Erythroblast (primary cell): ENCODE data around the gene DHRS1.

ENCODE experiments used
- DNase-seq, 2 experiments: peaks; one replicate each; lab custom pipeline; 2025; lab: John Stamatoyannopoulos, UW
- GATA1 ChIP-seq: IDR thresholded peaks from 2 replicates; pipeline ENCODE4 v1.6.1; 2011; ENCODE audit warnings: low read depth, mild to moderate bottlenecking, control low read depth, low read length, moderate library complexity
- POLR2A ChIP-seq: IDR thresholded peaks from 2 replicates; pipeline ENCODE4 v1.6.1; 2011; ENCODE audit warnings: mild to moderate bottlenecking, low read length

The DHRS1 gene

GRCh38 chr14:24299255-24300191, at the start of gene DHRS1, which contains the start of gene NOP9:
TSS of gene DHRS1 (minus strand) at chr14:24299780. CDS start at chr14:24299106, 674 bp downstream.
TSS of gene NOP9 (plus strand) at chr14:24299850. CDS start at chr14:24299955, 105 bp downstream.
- DNase-seq, result peak; percentile 95 to 98
- TF ChIP-seq GATA1 (no peak), POLR2A (peak; percentile 78)

DNA sequence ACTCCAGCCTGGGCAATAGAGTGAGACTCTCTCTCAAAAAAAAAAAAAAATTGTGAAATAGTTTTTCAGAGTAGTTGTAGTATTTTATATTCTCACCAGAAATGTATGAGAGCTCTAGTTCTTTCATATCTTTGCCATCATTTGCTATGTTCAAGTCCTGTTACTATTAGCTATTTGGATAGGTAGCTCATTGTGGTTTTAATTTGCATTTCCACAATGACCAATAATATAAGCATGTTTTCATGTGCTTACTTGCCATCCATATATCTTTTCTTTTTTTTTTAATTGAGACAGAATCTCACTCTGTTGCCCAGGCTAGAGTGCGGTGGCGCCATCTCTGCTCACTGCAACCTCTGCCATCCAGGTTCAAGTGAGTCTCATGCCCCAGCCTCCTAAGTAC, 48.6 kb upstream of the DHRS1 start:
- TF ChIP-seq GATA1 (no peak), POLR2A (no peak)
- DNase-seq, result no peak

DNA sequence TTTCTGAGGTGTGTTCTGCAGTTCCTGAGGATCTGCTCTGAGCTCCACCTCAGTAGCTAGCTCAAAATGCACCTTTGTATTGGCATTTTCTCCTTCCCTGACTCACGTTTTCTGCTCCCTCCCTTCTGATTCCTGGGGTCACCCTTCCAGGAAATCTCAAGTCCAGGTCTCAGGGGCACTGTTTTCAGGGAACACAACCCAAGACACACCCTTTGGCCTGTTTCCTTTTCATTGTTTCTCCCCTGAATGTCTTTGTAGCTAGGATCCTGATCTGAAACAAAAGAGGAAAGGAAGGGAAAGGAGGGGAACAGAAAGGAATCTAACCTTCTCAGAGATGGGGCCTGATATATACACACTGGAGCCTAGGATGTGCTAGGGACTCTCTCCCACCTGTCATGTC, 47.6 kb upstream of the DHRS1 start:
- no peak for DNase-seq
- TF ChIP-seq POLR2A (no peak), GATA1 (no peak)

DNA sequence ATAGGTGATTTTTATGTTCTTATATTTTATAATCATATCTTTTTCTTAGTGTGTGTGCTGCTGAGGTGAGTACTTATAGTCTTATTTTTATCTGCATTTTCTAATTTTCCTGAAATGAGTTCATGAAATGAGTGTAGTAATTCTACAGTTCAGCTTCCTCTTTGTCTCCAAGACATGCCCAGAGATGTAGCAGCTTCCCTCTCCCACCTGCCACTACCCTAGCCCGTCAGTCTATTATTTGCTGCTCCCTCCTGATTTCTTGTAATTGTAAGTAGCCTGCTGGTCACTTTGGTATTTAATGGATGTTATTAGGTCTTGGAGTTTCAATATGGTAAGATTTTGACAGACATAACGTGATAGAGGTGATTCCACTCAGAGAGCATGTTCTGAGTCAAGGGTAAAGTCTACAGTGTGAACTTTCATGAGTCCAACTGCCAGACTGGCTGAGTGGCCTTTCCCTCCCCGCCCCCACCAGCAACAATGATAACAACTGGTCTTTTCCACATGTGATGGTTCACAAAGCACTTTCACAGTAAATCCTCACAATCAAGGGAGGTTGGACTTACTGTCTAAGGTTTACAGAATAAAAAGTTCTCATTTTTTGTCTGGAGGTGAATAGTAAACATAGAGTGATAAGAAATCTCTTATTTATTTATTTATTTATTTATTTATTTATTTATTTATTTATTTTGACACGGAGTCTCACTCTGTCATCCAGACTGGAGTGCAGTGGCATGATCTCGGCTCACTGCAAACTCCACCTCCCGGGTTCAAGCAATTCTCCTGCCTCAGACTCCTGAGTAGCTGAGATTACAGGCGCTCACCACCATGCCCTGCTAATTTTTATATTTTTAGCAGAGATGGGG, 44.4 kb upstream of the DHRS1 start:
- no peak for TF ChIP-seq POLR2A
- no peak for TF ChIP-seq GATA1
- no peak for DNase-seq

- TF ChIP-seq GATA1 (no peak), POLR2A (no peak)
- no peak for DNase-seq
Measured at GRCh38 chr14:24342889-24343288, 43.3 kb upstream of the DHRS1 start.

DNA sequence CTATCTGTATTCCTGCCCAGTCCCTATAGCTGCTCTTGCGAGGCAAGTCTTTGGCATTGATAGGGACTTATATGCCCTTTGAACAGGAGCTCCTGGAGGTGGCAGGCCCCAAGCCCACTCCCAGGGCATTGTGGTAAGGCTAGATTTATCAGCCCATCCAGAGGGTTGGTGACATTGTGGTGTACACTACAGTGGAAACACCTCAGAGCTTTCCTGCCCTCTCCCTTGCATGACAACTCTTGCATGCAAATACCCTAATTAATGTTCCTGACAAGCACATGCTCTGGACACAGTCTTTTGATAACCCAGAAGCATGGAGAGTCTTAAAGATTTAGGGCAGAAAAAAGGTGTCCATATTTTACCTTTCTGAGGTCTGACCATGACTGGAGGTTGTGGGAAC, 41.0 kb upstream of the DHRS1 start:
- TF ChIP-seq POLR2A, result no peak
- TF ChIP-seq GATA1, result no peak
- DNase-seq, result no peak

- peak in 1 of 2 experiments; percentile 43 for DNase-seq
- TF ChIP-seq GATA1 (no peak), POLR2A (no peak)
Measured at GRCh38 chr14:24339284-24340151, 39.9 kb upstream of the DHRS1 start, which contains the start of gene RIPK3. TSS of gene RIPK3 (minus strand) at chr14:24339991. CDS start at chr14:24339826, 165 bp downstream.

- DNase-seq, result no peak
- TF ChIP-seq GATA1 (no peak), POLR2A (no peak)
Measured at GRCh38 chr14:24338843-24339242, 39.3 kb upstream of the DHRS1 start.

DNA sequence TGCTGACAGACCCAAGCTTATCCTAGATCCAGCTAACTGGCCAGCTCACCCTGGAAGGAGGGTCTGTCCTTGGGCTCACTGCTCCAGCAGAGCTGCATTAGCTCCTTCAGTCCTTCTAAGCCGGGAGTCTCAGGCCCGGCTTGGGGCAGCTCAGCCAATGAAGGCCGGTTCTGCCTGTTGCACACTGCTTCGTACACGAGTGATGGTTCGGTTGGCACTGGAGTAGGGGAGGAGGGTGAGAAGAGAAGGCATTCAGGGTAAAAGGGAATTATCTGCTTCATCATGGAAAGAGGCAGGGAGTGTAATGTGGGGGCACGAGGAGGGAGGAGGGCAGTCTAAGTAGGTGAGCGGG, 38.2 kb upstream of the DHRS1 start:
- no peak for TF ChIP-seq POLR2A
- TF ChIP-seq GATA1, result no peak
- DNase-seq, result no peak

DNA sequence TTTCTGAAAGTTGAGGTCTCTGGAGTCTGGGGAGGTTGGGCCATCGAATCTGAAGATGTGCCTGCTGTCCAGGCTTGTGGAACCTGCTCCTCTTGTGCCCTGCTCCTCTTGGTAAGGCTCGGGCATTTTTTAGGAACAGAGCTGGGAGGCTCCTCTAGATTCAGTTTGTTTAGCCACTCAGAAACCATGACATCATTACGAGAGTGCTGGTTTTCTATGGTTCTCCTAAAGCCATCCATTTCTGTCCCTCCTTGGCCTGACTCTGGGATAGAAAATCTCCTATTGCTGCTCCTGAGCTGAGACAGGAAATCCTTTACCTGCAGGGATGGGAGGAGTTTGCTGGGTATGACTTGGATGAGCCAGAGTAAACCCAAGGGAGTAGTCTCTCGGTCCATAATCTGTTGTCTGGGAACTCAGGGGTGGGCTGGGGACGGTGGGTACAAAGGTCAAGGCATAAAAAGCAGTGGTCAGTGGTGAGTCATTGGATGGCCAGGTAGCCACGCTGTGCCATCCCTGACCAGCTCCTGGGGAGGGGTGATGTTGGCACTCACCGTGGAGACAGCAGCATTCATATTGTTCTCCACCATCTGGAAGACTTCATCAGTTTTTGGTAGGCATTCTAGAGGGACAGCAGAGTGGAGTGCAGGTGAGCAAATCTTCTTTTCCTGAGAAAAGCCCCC, 37.7 kb upstream of the DHRS1 start:
- TF ChIP-seq POLR2A, result no peak
- no peak for TF ChIP-seq GATA1

DNA sequence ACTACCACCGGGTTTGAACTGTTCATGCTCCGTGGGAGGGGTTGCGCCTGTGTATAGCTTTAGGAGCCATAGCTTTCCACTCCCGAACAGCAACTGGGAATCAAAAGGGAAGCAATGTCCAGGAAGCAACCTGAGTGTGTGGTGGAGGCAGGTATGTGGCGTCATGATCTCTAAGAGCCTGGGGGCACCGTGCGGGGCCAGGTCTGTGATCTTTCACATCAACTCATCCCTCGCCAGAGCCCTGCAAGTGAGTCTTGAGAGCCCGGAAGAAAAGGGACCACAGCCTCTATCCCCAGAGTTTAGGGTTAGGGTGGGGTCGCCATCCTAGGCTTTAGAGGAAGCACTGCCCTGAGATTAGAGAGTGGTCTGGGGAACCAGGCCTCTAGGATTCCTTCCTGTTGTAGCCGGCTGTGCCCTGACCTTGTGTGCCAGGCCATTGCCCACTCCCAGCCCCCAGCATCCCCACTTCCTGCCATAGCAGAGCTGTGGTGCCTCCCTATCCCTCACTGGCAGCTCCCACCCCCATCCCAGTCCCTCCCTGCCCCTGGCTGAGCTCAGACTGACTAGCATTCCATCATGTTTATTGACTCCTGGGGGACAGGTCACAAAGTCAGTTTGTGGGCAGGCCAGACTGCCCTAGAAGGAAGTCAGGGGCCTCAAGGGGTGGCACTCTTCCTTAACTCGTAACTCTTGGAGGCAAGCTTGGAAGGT, 36.0 kb upstream of the DHRS1 start:
- no peak for TF ChIP-seq POLR2A
- TF ChIP-seq GATA1, result no peak
- no peak for DNase-seq

More for the DNA sequence above, 37.7 kb upstream of the DHRS1 start:
- DNase-seq, result no peak

DNA sequence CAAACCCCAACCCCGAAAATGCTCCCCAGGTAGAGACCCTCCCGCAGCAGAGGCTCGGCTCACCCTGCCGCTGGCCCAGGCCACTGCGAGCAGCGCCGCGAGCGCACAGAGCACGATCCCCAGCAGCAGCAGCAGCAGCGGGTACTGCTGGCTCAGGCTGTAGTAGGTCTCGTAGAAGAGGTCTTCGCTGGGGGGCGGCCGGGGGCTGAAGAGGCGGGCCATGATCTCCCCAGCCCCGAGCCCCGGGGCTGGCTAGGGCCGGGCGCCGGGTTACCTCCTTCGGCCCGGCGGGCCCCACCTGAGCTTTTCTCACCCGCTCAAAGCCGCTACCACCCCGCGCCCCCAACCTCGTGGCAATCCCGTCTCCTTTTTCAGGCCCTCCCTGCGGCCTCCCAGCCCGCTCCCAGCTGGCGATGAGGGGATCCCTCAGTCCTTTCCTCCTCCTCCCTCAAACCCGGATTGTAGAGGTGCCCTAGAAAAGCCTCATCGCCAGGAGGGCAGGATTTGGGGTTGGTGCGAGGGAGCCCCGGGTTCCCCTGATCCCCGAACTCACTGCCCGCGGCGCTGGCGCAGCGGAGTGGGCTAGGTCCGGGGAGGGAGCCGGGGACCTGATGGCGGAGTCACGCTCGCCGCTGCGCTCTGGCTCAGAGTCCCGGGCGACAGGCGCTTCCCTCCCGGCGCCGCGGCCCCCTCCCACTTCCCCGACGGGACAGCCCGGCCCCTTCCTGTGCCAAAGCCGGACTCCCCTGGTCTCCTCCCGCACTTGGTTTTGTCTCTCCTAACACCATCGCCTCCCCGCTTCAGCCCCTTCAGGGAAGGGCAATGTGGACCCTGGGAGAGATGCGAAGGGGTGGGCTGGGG, 35.1 kb upstream of the DHRS1 start, which contains the start of gene ADCY4:
Gene ADCY4, minus strand, starts transcription at position 641 of the 861 bp plus-strand sequence. Its CDS starts 419 bp downstream, at position 222.
- DNase-seq, result no peak
- TF ChIP-seq GATA1 (no peak), POLR2A (no peak)
